GM19455 (cell line): ENCODE data around the gene AATK.

Experiments used
- ATAC-seq: cut with Tn5 transposase; IDR thresholded peaks from one replicate; pipeline ENCODE4 v1.9.1; 2021; ENCODE audit not compliant: unreplicated experiment

The AATK gene

GRCh38 chr17:81166033-81166492, at the start of gene AATK:
TSS of gene AATK (minus strand) at chr17:81166221. CDS start at chr17:81165992, 229 bp downstream.
- ATAC-seq: no peak

- ATAC-seq: no peak
These were observed 48.0 kb upstream of the AATK start for GRCh38 chr17:81213978-81214377.

GRCh38 chr17:81212365-81212764, 46.3 kb upstream of the AATK start:
- no peak for ATAC-seq

- no peak for ATAC-seq
These were observed 44.8 kb upstream of the AATK start for GRCh38 chr17:81210868-81211267.

GRCh38 chr17:81210466-81210865, 44.4 kb upstream of the AATK start:
- no peak for ATAC-seq

- ATAC-seq: no peak
These were observed 43.1 kb upstream of the AATK start for GRCh38 chr17:81209141-81209540.

GRCh38 chr17:81208651-81209050, 42.6 kb upstream of the AATK start:
- no peak for ATAC-seq

GRCh38 chr17:81207610-81208581, 41.9 kb upstream of the AATK start:
- no peak for ATAC-seq

- ATAC-seq: no peak
These were observed 40.6 kb upstream of the AATK start for GRCh38 chr17:81206657-81207056.

GRCh38 chr17:81206166-81206565, 40.1 kb upstream of the AATK start:
- no peak for ATAC-seq

- ATAC-seq: no peak
These were observed 38.6 kb upstream of the AATK start for GRCh38 chr17:81204578-81204977.

- ATAC-seq: no peak
These were observed 37.1 kb upstream of the AATK start for GRCh38 chr17:81203136-81203535.

- no peak for ATAC-seq
These were observed 36.3 kb upstream of the AATK start for GRCh38 chr17:81202318-81202717.

GRCh38 chr17:81200695-81201580, 34.9 kb upstream of the AATK start:
- no peak for ATAC-seq

GRCh38 chr17:81200201-81200600, 34.2 kb upstream of the AATK start:
- no peak for ATAC-seq

GRCh38 chr17:81199482-81199830, 33.4 kb upstream of the AATK start:
- ATAC-seq: no peak

GRCh38 chr17:81198826-81199481, 32.9 kb upstream of the AATK start:
- ATAC-seq: no peak

GRCh38 chr17:81197831-81198490, 31.9 kb upstream of the AATK start:
- no peak for ATAC-seq

- no peak for ATAC-seq
These were observed 31.4 kb upstream of the AATK start for GRCh38 chr17:81197409-81197795.

- ATAC-seq: no peak
These were observed 30.7 kb upstream of the AATK start for GRCh38 chr17:81196505-81197408.
